ENCODE measurements around the gene GREM2.

The GREM2 gene

DNA sequence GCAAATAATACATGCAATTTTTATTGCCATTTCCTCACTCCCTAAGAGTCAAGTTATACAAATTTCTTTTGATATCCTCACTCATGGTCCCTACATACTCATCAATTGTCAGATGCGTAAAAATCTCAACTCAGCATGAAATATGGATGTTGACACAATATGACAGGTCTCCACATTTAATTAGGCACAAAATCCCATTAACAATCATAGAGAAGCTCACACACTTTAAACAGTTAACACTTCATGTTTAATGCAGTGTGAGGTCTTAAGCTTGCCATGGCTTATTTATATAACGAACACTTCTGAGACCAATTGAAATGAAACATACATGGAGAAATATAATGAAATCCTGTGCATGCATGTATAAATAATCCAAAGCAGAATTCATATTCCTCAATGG is 58.6 kb downstream of the GREM2 start:
- no peaks in the 10 kb centered on the region for H3K4me1 Mint-ChIP-seq (ENCODE audit: low read depth)
- no peaks in the 10 kb centered on the region for H3K36me3 Mint-ChIP-seq (ENCODE audit: low read depth)
- peaks cover 7% of the 10 kb centered on the region for H3K9me3 Mint-ChIP-seq
- no peak overlapping the region for H3K27ac Mint-ChIP-seq
- no peaks in the 10 kb centered on the region for H3K27me3 Mint-ChIP-seq
- H3K4me3 Mint-ChIP-seq = no peak overlapping the region

DNA sequence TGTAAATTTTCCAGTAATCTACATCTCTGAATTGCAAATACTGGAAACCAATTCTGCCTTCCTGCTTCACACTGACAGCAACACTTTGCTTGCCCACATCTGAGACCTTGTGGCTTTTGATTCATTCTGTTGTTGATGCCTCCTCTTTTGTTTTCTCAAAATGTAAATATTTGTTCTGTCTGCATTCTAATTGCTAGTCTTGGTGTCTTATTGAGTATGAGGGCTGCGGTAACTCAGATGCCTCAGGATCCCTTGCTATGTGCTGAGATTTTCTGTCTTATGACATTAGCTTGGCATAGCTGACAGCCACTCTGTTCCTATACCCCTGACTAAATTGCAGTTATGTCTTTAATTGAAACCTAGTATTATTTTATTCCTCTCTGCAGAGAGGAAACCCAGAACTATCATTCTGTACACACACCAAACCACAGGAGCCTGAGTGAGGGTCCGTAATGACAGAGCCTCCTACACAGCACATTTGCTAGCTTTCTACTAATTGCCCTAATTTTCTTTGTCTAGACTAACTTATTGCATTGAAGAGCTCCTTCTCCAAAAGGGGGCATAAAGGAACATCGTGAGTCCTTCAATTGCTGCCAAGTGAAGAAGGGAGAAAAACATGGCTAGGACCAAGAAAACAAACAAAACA is 72.1 kb downstream of the GREM2 start:
- peaks cover 11% of the 10 kb centered on the region for H3K9me3 Mint-ChIP-seq
- H3K27me3 Mint-ChIP-seq = no peaks in the 10 kb centered on the region
- peaks cover 6% of the 10 kb centered on the region for H3K4me1 Mint-ChIP-seq (ENCODE audit: low read depth)
- no peak overlapping the region for H3K27ac Mint-ChIP-seq
- no peak overlapping the region for H3K4me3 Mint-ChIP-seq
- H3K36me3 Mint-ChIP-seq (ENCODE audit: low read depth) = no peaks in the 10 kb centered on the region

DNA sequence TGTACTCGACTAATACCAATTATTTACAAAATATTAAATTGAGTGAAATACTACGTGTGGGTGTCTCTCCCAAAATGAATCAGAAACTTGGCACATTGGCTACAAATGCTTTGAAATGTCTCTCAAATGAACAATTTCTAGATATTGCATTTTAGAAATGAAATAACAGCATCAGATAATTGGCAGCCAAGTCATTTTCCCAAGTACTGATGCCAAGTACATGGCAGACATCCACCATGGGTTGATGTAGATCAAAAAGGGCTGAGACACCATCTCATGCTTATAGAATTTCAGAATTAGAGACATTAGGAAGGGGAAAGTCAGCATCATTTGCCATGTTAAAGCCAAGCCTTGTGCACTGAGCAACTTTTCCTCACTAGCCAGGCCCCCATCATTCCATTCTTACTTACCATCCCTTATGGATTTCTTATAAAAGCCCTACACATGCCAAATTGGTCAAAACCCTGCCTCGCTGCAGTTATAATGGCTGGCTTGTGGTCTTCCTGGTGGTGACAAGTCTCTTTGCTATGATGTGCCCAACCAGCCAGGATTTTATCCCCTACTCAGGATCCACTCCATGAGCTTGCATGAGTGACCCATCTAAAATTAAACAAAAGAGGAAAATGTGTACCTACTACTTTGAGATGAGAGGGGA is 73.1 kb downstream of the GREM2 start:
- Mint-ChIP-seq H3K36me3 (ENCODE audit: low read depth) (no peaks in the 10 kb centered on the region), H3K4me1 (ENCODE audit: low read depth) (peaks cover 6% of the 10 kb centered on the region), H3K9me3 (peaks cover 12% of the 10 kb centered on the region), H3K27ac (no peak overlapping the region), H3K27me3 (no peaks in the 10 kb centered on the region), H3K4me3 (no peak overlapping the region)

DNA sequence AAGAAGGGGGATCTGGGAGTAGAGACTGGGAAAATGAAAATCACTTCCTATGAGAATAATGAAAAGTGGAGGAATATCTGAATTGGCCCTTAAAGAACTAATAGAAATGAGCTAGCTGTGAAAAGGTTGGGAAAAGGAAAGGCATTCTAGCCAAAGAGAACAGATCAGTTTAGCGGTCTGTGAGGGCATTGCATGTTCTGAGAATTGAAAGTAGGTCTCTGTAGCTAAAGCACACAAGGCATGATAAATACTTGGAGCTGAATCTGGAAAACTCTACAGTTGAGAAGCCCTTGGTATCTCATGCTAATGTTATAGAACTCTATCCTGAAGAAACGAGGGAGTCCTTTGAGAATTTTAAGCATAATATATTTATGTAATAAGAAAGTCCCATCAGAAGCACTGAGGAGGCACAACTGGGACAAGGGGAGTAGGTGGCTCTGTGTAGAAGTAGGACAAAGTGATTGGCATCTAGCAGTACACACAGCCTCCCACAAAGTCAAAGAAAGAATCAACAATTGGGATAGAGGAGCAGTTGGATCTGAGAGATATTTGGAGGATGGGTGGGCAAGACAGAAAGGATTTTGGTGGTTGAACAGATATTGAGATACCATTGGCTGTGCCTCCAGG is 78.7 kb downstream of the GREM2 start:
- Mint-ChIP-seq H3K9me3 (peaks cover 13% of the 10 kb centered on the region), H3K27ac (no peak overlapping the region), H3K27me3 (no peaks in the 10 kb centered on the region), H3K4me3 (no peak overlapping the region), H3K4me1 (ENCODE audit: low read depth) (no peaks in the 10 kb centered on the region), H3K36me3 (ENCODE audit: low read depth) (no peaks in the 10 kb centered on the region)

DNA sequence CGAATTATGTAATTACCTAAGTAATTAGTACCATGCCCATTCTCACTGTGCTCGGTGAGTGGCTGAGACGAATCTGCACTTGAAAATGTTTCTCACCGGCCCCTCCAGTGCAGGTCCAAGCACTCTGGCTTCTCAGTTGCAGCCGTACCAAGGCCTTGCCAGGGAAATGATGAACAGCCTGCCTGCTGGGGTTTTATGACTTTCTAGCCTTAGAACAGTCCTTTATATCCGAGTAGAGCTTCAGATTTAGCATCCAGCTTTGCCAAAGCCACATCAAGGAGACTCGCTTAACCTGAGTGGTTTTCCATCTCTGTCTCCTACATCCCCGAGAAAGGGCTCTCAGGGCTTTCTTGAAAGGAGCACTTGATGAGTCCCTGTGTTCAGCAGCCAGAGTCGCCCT is 83.4 kb downstream of the GREM2 start:
- Mint-ChIP-seq H3K36me3 (ENCODE audit: low read depth) (no peaks in the 10 kb centered on the region), H3K4me1 (ENCODE audit: low read depth) (no peaks in the 10 kb centered on the region), H3K27ac (no peak overlapping the region), H3K27me3 (no peaks in the 10 kb centered on the region), H3K9me3 (no peaks in the 10 kb centered on the region), H3K4me3 (no peak overlapping the region)

DNA sequence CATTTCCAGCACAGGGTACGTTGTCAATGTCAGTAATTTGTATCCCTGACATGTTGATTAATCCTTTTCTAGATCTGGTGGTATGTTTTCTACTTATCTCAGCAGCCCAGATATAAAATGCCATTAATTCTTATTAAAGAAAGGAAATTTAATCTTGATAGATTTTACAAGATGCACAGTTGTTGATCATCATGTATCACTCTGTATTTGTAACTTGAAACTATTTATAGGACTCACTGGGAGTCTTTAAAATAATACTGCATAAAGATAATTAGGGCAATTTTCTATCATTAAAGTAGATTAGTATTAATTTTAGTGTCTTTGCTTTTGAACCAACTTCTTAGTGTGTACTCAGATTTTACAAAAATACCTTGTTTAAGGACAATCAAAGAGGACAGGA is 84.9 kb downstream of the GREM2 start:
- Mint-ChIP-seq H3K27ac (no peak overlapping the region), H3K4me3 (no peak overlapping the region), H3K4me1 (ENCODE audit: low read depth) (no peaks in the 10 kb centered on the region), H3K36me3 (ENCODE audit: low read depth) (no peaks in the 10 kb centered on the region), H3K9me3 (no peaks in the 10 kb centered on the region), H3K27me3 (no peaks in the 10 kb centered on the region)

DNA sequence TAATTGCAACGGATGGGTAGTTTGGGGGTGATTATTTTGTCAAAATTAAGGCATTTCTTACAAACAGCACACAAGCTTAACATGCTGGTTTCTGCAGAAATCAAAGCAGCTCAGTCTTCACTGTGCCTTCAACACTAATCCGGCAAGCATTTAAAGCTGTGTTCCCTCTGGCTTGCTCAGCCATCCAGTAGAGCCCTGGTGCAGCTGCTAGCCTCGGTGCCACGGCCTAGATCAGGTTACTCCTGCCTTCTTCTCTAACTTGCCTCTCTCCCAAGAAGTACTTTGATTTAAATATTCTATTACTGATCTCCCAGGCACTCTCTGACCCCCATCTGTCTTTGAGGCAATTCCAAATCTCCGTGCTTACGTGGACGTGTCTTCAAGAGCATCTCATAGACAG is 85.6 kb downstream of the GREM2 start:
- Mint-ChIP-seq H3K27ac (no peak overlapping the region), H3K4me3 (no peak overlapping the region), H3K36me3 (ENCODE audit: low read depth) (no peaks in the 10 kb centered on the region), H3K27me3 (no peaks in the 10 kb centered on the region), H3K9me3 (no peaks in the 10 kb centered on the region), H3K4me1 (ENCODE audit: low read depth) (no peaks in the 10 kb centered on the region)

DNA sequence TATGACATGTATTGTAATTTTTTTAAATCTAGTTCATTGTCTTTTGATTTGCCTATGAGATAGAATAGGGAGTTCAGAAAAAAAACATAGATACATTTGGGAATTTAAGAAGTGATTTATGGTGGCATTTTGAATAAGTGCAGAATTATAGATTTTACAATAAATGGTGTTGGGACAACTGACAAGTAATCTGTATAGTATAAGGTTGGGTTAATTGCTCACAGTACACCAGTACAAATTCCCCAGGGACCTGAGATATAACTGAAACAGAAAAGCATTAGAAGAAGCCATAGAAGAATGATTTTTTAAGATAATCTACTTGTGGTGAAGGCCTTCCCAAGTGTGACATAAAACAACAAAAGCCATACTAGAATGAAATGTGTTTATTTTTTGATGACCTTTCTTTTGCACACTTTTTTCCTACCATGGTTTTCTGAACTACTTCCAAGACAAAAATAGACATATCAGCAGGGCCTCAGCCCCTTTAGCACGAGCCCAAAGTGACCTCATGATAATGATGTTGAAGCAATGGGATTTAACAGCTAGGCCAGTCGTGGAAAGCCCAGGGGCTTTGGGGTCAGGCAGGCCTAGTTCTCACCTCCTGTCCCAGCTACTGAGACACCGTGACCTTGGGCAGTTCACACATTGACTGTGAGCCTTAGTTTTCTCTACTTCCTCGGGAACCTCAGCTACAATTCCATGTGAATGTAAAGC is 87.4 kb downstream of the GREM2 start:
- no peaks in the 10 kb centered on the region for H3K36me3 Mint-ChIP-seq (ENCODE audit: low read depth)
- no peaks in the 10 kb centered on the region for H3K27me3 Mint-ChIP-seq

DNA sequence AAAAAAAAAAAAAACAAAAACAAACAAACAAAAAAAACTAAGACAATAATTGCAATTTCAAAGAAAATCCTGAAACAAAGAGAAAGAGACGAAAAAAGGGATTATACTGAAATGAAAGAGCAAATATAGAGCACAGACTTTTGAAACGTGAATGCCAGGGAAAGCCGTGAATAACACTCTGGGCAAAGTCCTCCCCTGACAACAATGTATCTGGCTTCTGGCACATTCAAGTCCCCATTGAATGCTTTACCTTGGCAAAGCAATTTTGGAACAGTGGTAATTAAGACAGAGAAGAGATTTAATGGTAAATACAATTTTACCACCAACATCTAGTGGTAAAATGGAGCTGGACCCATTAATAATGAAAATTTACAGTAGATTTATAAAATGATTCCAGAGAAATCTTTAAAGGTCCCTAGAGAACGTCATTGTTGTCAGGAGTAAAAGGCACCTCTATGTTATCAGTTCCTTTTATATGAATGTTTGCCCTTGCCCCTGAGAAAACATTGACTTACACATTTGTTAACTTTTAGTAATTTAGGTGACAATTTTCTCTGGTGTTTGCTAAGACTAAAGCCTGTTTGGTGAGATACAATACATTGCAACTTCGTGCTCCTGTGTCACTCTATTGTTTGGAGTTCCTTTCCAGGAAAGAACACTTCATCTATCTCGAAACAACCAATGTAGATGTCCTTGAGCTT is 89.7 kb downstream of the GREM2 start:
- Mint-ChIP-seq H3K36me3 (ENCODE audit: low read depth) (no peaks in the 10 kb centered on the region), H3K9me3 (no peaks in the 10 kb centered on the region), H3K27me3 (peaks cover 4% of the 10 kb centered on the region), H3K4me1 (ENCODE audit: low read depth) (no peaks in the 10 kb centered on the region), H3K4me3 (no peak overlapping the region), H3K27ac (no peak overlapping the region)

More for the DNA sequence above, 87.4 kb downstream of the GREM2 start:
- H3K27ac Mint-ChIP-seq = no peak overlapping the region
- no peak overlapping the region for H3K4me3 Mint-ChIP-seq
- no peaks in the 10 kb centered on the region for H3K4me1 Mint-ChIP-seq (ENCODE audit: low read depth)
- H3K9me3 Mint-ChIP-seq = no peaks in the 10 kb centered on the region

DNA sequence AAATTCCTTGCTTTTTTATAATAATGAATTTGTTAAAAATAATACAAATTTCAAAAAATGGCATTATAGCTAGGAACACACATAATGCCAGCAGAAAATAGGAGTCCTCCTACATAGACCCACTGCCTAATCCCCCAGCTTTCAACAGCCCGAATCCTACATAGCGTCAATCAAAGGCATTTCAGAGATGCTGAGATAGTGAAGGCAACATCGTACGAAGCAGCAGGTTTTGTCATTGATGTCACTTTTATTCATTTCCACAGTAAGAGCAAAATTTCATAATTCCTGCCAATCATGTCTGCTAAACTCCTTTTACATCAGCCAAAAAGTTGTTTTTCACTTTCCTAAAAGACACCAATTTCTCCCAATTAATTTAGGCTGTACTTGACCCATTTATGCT is 94.1 kb downstream of the GREM2 start:
- H3K27me3 Mint-ChIP-seq = peaks cover 6% of the 10 kb centered on the region
- no peaks in the 10 kb centered on the region for H3K4me1 Mint-ChIP-seq (ENCODE audit: low read depth)
- no peaks in the 10 kb centered on the region for H3K36me3 Mint-ChIP-seq (ENCODE audit: low read depth)
- H3K4me3 Mint-ChIP-seq = no peak overlapping the region
- no peak overlapping the region for H3K27ac Mint-ChIP-seq
- peaks cover 3% of the 10 kb centered on the region for H3K9me3 Mint-ChIP-seq

DNA sequence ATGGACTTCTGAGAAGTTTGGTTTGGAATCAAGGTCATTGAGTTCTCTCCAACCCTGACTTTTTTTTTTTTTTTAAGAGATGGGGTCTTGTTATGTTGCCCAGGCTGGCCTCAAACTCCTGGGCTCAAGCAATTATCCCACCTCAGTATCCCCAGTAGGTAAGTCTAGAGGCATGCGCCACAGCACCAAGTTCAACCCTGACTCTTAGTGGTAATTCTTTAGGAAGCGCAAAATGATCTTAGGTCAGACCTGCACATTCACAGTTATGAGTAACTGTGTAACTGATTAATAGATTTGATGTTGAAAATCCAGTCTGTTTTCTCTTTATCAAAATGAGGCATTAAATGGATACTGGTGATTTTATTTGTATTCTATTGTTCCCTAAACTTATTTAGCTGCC is 95.9 kb downstream of the GREM2 start:
- H3K27me3 Mint-ChIP-seq = peaks cover 8% of the 10 kb centered on the region
- H3K9me3 Mint-ChIP-seq = peaks cover 5% of the 10 kb centered on the region
- no peaks in the 10 kb centered on the region for H3K4me1 Mint-ChIP-seq (ENCODE audit: low read depth)
- H3K27ac Mint-ChIP-seq = no peak overlapping the region
- H3K36me3 Mint-ChIP-seq (ENCODE audit: low read depth) = no peaks in the 10 kb centered on the region
- no peak overlapping the region for H3K4me3 Mint-ChIP-seq

DNA sequence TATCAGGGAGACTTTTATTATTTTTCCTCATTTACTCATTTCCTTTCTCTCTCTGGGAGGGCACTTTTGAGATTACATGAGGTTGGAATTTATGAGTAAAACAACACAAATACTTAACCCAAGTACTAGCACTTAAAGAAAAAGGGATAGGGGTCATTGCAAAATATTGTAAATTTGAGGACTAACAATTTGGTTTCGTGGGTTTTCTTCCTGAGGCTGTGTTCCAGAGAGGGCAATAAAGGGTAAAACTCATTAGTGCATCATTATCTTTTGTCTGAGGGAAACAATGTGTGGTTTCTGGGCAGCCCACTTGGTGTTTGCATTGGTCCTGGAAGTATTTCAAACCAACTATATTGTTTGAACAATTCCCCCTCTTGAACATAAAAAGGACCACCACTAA is 96.5 kb downstream of the GREM2 start:
- Mint-ChIP-seq H3K9me3 (peaks cover 5% of the 10 kb centered on the region), H3K4me1 (ENCODE audit: low read depth) (no peaks in the 10 kb centered on the region), H3K27ac (no peak overlapping the region), H3K27me3 (peaks cover 8% of the 10 kb centered on the region), H3K4me3 (no peak overlapping the region), H3K36me3 (ENCODE audit: low read depth) (no peaks in the 10 kb centered on the region)

DNA sequence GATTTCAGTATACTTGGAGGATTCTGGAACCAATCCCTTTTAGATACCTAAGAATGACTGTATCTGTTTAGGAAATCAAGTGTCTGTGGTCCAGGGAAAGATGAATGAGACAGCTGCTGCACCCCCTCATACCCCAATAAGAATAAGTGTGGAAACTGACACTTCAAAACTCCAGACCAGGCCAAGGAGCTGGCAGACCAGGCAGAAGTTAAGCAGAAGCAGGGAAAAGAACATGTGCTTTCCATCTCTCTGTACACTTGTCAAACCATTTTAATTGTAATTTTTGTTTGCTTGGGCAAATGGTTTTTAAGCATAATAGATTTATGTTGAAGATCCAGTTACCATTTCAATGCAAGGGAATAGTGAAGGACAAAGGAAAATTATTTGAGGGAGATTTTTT is 100.2 kb downstream of the GREM2 start:
- no peaks in the 10 kb centered on the region for H3K4me1 Mint-ChIP-seq (ENCODE audit: low read depth)
- H3K36me3 Mint-ChIP-seq (ENCODE audit: low read depth) = no peaks in the 10 kb centered on the region
- H3K27me3 Mint-ChIP-seq = peaks cover 4% of the 10 kb centered on the region
- H3K27ac Mint-ChIP-seq = no peak overlapping the region
- peaks cover 9% of the 10 kb centered on the region for H3K9me3 Mint-ChIP-seq
- no peak overlapping the region for H3K4me3 Mint-ChIP-seq

DNA sequence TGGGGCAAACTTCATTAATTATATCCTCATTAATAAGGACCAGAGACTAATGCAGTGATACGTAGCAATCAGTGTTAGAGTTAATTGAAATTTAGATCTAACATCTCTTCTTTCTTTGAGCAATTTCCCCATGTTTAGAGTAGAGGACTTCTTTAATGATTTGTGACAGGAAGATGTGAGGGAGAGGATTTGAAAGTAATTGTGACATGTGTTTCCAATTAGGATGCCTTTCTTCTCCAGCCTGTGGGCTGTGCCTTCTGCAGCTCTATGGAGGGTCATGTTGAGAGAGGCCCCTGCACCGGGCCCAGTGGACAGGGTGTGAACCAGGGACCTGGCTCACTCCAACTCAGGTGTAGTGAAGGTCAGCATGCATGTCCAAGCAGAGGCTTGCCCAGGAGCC is 103.0 kb downstream of the GREM2 start:
- H3K9me3 Mint-ChIP-seq = peaks cover 9% of the 10 kb centered on the region
- H3K27me3 Mint-ChIP-seq = peaks cover 4% of the 10 kb centered on the region
- H3K4me3 Mint-ChIP-seq = no peak overlapping the region

DNA sequence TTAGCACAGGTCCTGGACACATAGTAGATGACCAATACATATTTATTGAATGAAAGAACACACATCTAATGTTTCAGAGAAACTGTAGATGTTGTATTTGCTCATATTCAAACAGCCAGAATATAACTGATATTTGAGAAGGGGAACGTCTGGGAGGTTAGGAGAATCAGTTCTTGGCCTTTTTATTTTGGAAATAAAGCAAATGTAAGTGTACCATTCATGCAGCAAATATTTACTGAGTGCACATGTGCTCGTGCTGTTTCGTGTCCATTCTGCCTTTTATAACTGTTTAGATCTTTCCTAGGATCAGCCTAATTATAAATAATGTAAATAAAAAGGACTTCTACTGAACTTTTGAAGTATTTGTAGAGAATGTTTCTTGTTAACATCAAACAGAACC is 103.8 kb downstream of the GREM2 start:
- Mint-ChIP-seq H3K4me1 (ENCODE audit: low read depth) (no peaks in the 10 kb centered on the region), H3K4me3 (no peak overlapping the region), H3K27ac (no peak overlapping the region), H3K9me3 (peaks cover 9% of the 10 kb centered on the region), H3K27me3 (peaks cover 4% of the 10 kb centered on the region), H3K36me3 (ENCODE audit: low read depth) (no peaks in the 10 kb centered on the region)

More for the DNA sequence above, 103.0 kb downstream of the GREM2 start:
- Mint-ChIP-seq H3K4me1 (ENCODE audit: low read depth) (no peaks in the 10 kb centered on the region), H3K36me3 (ENCODE audit: low read depth) (no peaks in the 10 kb centered on the region), H3K27ac (no peak overlapping the region)
